Ishikawa (cell line): Measurements from ENCODE around the gene CCSAP.

Experiments
- CEBPB ChIP-seq: IDR thresholded peaks from 2 replicates; pipeline ENCODE4 v1.6.1; 2012
- CREB1 ChIP-seq: IDR thresholded peaks from 2 replicates; pipeline ENCODE4 v1.6.1; 2012; ENCODE audit warnings: low read depth
- EGR1 ChIP-seq: IDR thresholded peaks from 2 replicates; pipeline ENCODE4 v1.6.1; 2012
- EP300 ChIP-seq: IDR thresholded peaks from 2 replicates; pipeline ENCODE4 v1.6.1; 2012; ENCODE audit warnings: borderline replicate concordance
- FOXM1 ChIP-seq: IDR thresholded peaks from 2 replicates; pipeline ENCODE4 v1.6.1; 2012; ENCODE audit warnings: low read depth, borderline replicate concordance
- NFIC ChIP-seq: IDR thresholded peaks from 2 replicates; pipeline ENCODE4 v1.6.1; 2012
- RAD21 ChIP-seq: IDR thresholded peaks from 2 replicates; pipeline ENCODE4 v1.6.1; 2012; ENCODE audit warnings: low read depth
- TAF1 ChIP-seq: IDR thresholded peaks from 2 replicates; pipeline ENCODE4 v1.6.1; 2012; ENCODE audit warnings: low read depth, mild to moderate bottlenecking
- TCF12 ChIP-seq: IDR thresholded peaks from 2 replicates; pipeline ENCODE4 v1.6.1; 2012; ENCODE audit warnings: low read depth
- TEAD4 ChIP-seq: IDR thresholded peaks from 2 replicates; pipeline ENCODE4 v1.6.1; 2012
- YY1 ChIP-seq: IDR thresholded peaks from 2 replicates; pipeline ENCODE4 v1.6.1; 2012; ENCODE audit warnings: low read depth
- ZBTB7A ChIP-seq: IDR thresholded peaks from 2 replicates; pipeline ENCODE4 v1.6.1; 2012; ENCODE audit warnings: low read depth
- TF ChIP-seq, protein P1 (sequence below): IDR thresholded peaks from 2 replicates; pipeline ENCODE4 v1.6.1; 2012
- TF ChIP-seq, protein P2 (sequence below): IDR thresholded peaks from 2 replicates; pipeline ENCODE4 v1.6.1; 2012; ENCODE audit warnings: low read depth, mild to moderate bottlenecking
- TF ChIP-seq, protein P3 (sequence below): IDR thresholded peaks from 2 replicates; pipeline ENCODE4 v1.6.1; 2012

CCSAP gene

DNA sequence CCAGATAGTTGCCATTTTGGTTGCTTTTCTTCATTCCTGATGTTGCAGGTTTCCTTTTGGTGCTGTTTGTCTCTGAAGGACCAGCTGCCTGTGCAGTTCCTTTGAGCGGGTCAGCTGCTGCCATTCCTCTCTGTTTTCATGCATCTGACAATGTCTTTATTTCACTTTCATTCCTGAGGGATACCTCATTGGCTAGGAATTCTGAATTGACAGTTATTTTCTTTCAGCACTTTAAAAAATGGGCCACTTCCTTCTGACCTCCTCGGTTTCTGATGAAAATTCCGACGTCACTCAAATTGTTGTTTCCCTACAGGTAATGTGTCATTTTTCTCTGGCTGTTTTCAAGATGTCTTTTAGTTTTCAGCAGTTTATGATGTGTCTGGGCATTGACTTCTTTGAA is 24.8 kb downstream of the CCSAP start:
- TF ChIP-seq NFIC (no peak), ZBTB7A (no peak), CREB1 (no peak), YY1 (no peak), RAD21 (no peak)
- TF ChIP-seq, protein P1, sequence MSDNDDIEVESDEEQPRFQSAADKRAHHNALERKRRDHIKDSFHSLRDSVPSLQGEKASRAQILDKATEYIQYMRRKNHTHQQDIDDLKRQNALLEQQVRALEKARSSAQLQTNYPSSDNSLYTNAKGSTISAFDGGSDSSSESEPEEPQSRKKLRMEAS = no peak

DNA sequence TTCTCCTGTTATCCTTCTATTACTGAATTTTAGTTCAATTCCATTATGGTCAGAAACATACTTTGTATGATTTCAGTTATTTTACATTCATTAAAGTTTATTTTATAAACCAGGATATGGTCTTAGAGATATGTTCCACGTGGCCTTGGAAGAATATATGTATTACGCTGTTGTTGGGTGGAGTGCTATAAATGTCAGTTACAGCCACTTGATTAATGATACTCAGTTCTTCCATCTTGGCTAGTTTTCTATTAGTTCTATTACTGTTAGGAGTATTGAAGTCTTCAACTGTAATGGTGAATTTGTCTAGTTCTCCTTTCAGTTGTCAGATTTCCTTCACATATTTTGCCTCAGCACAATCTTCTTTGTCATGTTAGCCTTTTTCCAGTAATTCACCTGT is 26.7 kb downstream of the CCSAP start:
- no peak for TF ChIP-seq YY1
- TF ChIP-seq, protein P1 = no peak
- no peak for TF ChIP-seq TCF12
- no peak for TF ChIP-seq EGR1
- no peak for TF ChIP-seq CREB1

DNA sequence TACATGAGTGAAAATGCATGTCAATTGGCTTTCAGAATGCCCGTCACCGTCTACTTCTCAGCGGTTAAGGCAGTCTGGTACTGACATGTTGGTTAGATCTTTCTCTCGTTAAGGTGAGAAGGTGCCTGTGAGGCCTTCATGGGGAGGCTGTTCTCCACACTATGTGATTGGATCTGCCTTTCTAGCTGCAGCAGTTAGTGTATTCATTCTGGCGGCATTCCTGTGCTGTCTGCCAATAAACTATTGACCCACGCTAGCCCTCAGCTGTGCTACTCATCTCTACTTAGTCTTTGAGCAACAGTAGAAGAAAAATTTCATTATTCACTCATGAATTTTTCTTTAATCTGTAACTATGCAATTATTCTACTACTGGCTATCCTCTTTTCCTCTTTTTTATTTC is 32.0 kb downstream of the CCSAP start:
- no peak for TF ChIP-seq RAD21
- TF ChIP-seq, protein P2, sequence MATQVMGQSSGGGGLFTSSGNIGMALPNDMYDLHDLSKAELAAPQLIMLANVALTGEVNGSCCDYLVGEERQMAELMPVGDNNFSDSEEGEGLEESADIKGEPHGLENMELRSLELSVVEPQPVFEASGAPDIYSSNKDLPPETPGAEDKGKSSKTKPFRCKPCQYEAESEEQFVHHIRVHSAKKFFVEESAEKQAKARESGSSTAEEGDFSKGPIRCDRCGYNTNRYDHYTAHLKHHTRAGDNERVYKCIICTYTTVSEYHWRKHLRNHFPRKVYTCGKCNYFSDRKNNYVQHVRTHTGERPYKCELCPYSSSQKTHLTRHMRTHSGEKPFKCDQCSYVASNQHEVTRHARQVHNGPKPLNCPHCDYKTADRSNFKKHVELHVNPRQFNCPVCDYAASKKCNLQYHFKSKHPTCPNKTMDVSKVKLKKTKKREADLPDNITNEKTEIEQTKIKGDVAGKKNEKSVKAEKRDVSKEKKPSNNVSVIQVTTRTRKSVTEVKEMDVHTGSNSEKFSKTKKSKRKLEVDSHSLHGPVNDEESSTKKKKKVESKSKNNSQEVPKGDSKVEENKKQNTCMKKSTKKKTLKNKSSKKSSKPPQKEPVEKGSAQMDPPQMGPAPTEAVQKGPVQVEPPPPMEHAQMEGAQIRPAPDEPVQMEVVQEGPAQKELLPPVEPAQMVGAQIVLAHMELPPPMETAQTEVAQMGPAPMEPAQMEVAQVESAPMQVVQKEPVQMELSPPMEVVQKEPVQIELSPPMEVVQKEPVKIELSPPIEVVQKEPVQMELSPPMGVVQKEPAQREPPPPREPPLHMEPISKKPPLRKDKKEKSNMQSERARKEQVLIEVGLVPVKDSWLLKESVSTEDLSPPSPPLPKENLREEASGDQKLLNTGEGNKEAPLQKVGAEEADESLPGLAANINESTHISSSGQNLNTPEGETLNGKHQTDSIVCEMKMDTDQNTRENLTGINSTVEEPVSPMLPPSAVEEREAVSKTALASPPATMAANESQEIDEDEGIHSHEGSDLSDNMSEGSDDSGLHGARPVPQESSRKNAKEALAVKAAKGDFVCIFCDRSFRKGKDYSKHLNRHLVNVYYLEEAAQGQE = no peak
- no peak for TF ChIP-seq ZBTB7A
- TF ChIP-seq TCF12 = no peak
- no peak for TF ChIP-seq TEAD4
- TF ChIP-seq, protein P3, sequence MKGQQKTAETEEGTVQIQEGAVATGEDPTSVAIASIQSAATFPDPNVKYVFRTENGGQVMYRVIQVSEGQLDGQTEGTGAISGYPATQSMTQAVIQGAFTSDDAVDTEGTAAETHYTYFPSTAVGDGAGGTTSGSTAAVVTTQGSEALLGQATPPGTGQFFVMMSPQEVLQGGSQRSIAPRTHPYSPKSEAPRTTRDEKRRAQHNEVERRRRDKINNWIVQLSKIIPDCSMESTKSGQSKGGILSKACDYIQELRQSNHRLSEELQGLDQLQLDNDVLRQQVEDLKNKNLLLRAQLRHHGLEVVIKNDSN = no peak
- TF ChIP-seq NFIC = no peak

DNA sequence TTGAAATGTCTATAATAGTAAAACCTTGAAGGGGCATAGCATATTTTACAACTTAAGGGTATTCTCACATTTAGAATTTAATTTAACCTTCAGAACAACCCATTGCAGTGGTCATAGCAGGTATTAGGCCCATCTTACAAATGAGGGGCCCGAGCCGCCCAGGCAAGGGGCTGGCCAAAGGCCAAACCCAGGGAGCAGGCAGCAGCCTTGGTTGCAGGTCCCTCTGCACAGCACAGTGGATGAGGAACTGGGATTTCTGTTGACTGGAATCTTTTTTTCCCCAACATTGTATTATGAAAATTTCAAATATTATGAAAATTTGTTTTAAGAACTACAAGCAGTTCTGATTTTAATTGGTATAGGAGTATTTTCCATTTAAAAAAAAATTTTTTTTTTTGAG is 33.2 kb downstream of the CCSAP start:
- TF ChIP-seq CREB1 (no peak), ZBTB7A (no peak), FOXM1 (no peak), NFIC (no peak)
- TF ChIP-seq, protein P2 = no peak

DNA sequence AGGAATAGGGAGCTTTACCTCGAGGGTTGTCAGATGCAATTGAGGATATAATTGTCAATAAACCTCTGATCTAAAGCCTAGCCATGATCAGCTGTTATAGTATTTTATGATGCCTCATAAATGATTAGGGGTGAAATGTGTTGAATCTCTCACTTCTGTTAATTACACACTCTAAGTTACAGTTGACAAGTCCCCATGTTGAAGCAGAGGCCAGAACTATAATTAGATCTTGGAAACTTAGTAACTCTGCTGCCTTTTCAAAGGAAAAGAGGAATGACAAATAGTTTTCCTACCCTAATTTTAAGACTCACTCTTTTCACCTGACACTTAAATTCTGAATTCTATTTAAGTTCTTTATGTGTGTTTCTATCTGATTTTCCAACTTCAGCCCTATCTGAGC is 33.8 kb downstream of the CCSAP start:
- TF ChIP-seq ZBTB7A = no peak
- TF ChIP-seq, protein P1 = no peak
- TF ChIP-seq, protein P3 = no peak
- TF ChIP-seq, protein P2 = no peak
- TF ChIP-seq RAD21 = no peak
- TF ChIP-seq TAF1 = no peak
- no peak for TF ChIP-seq NFIC
- TF ChIP-seq EP300 = no peak
- no peak for TF ChIP-seq FOXM1
- TF ChIP-seq EGR1 = no peak
- TF ChIP-seq CREB1 = no peak
- no peak for TF ChIP-seq TCF12
- no peak for TF ChIP-seq TEAD4
- no peak for TF ChIP-seq YY1
- TF ChIP-seq CEBPB = no peak

DNA sequence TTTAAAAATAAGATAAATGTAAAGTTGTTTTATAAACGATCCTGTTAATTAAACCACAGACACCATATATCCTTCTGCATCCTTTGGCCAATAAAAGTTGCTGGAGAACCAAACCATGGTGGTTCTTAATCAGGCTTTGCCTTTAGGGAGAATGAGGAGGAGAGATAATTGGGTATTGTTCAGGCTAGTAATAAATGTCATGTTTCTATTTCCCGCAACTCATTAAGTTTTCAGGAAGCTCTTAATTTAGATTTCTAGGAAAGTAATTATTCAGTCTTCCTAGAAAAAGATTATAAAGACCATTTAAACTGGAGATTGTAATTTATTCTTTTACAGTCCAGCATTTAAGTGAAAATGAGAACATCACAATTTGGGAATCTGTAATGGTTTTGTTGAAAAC is 37.5 kb downstream of the CCSAP start:
- TF ChIP-seq YY1 (no peak), FOXM1 (no peak), CREB1 (no peak), CEBPB (no peak), TAF1 (no peak), NFIC (no peak), ZBTB7A (no peak), TCF12 (no peak), EP300 (no peak), EGR1 (no peak), TEAD4 (no peak), RAD21 (no peak)
- TF ChIP-seq, protein P3 = no peak
- TF ChIP-seq, protein P2 = no peak
- TF ChIP-seq, protein P1 = no peak
